Lower leg skin (tissue), 3 donors: ENCODE measurements around the gene CCDC78.

Experiments
- POLR2A ChIP-seq, 2 donors: fragments of 450-650 bp; IDR thresholded peaks; one replicate each; pipeline ENCODE4 v1.6.1; 2016 to 2017; ENCODE audit warnings: antibody characterized with exemption in 2 of 2, mild to moderate bottlenecking in 1 of 2, moderate library complexity in 1 of 2
- TF ChIP-seq, protein P1 (sequence below), 3 donors: fragments of 450-650 bp; IDR thresholded peaks; one replicate each; pipeline ENCODE4 v1.5.1; 2016; ENCODE audit warnings: antibody characterized with exemption in 3 of 3, mild to moderate bottlenecking in 3 of 3, moderate library complexity in 2 of 3

DNA sequence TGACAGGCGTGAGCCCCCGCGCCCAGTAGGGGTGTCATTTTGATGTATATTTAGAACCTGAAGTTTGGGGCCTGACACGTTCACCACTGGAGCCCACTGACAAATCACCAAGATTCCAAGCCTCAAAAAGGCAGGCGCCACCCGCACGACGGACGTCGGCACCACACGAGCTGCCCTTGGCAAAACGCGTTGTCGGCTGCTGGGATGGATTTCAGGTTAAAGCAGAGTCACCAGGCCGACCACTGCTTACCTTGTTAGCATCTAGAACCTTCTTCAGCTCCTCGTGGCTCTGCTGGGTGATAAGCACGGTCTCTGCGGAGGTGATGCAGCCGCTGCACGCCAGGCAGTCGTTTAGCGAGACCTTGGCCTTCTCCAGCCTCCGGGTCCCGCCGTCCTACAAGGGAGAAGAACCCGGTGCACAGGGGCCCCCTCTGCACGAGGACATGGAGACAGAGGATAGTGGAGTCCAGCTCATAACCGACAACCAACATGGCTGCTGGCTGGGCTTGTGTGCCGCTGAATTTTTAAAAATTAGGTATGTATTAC, 10.8 kb upstream of the CCDC78 start:
- TF ChIP-seq, protein P1, sequence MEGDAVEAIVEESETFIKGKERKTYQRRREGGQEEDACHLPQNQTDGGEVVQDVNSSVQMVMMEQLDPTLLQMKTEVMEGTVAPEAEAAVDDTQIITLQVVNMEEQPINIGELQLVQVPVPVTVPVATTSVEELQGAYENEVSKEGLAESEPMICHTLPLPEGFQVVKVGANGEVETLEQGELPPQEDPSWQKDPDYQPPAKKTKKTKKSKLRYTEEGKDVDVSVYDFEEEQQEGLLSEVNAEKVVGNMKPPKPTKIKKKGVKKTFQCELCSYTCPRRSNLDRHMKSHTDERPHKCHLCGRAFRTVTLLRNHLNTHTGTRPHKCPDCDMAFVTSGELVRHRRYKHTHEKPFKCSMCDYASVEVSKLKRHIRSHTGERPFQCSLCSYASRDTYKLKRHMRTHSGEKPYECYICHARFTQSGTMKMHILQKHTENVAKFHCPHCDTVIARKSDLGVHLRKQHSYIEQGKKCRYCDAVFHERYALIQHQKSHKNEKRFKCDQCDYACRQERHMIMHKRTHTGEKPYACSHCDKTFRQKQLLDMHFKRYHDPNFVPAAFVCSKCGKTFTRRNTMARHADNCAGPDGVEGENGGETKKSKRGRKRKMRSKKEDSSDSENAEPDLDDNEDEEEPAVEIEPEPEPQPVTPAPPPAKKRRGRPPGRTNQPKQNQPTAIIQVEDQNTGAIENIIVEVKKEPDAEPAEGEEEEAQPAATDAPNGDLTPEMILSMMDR (IDR thresholded peaks at IDR 0.05): no peak
- TF ChIP-seq POLR2A (IDR thresholded peaks at IDR 0.05): no peak
